Measurements from ENCODE around the gene BRD4.

GRCh38 chr19:15239337-15239949 is 92.9 kb downstream of the BRD4 start:
- TF ChIP-seq CTCF (optimal IDR thresholded peaks at IDR 0.05 in 1 of 3, IDR thresholded peaks at IDR 0.05 in 1 of 3, conservative IDR thresholded peaks at IDR 0.05 in 1 of 3; ENCODE audit: extremely low read depth in 1 of 3, insufficient read depth in 2 of 3, low read length in 3 of 3) (no peak), EZH2 (IDR thresholded peaks at IDR 0.05; ENCODE audit: low read length) (no peak)
